ENCODE data around the gene NOS3.

- TF ChIP-seq, protein P1, sequence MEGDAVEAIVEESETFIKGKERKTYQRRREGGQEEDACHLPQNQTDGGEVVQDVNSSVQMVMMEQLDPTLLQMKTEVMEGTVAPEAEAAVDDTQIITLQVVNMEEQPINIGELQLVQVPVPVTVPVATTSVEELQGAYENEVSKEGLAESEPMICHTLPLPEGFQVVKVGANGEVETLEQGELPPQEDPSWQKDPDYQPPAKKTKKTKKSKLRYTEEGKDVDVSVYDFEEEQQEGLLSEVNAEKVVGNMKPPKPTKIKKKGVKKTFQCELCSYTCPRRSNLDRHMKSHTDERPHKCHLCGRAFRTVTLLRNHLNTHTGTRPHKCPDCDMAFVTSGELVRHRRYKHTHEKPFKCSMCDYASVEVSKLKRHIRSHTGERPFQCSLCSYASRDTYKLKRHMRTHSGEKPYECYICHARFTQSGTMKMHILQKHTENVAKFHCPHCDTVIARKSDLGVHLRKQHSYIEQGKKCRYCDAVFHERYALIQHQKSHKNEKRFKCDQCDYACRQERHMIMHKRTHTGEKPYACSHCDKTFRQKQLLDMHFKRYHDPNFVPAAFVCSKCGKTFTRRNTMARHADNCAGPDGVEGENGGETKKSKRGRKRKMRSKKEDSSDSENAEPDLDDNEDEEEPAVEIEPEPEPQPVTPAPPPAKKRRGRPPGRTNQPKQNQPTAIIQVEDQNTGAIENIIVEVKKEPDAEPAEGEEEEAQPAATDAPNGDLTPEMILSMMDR (IDR thresholded peaks at IDR 0.05; ENCODE audit: insufficient read depth, low read depth, low read length), result no peak
- no peak for TF ChIP-seq EZH2 (IDR thresholded peaks at IDR 0.05; ENCODE audit: insufficient read depth, low read length)
Observed at GRCh38 chr7:150954201-150954985, 36.4 kb upstream of the NOS3 start.

Measured in astrocyte (in vitro differentiated cells and primary cell).